Transverse colon (tissue), 4 donors: ENCODE data around the gene NBL1.

Source experiments
- POLR2AphosphoS5 ChIP-seq, 3 donors: sonication (generic); formaldehyde crosslinking; IDR thresholded peaks; one replicate each; pipeline ENCODE4 v1.6.1; 2016; ENCODE audit warnings: antibody characterized with exemption in 3 of 3
- TF ChIP-seq, protein P1 (sequence below), 5 experiments: fragments of 200-600 bp in 3 of 5; fragments of 450-650 bp in 2 of 5; sonication (generic) in 3 of 5; IDR thresholded peaks; 1 replicate in 2 of 5; 2 replicates in 3 of 5; pipeline ENCODE4 v1.5.1; 2016 to 2017; ENCODE audit warnings: antibody characterized with exemption in 5 of 5, inconsistent platforms in 3 of 5, mild to moderate bottlenecking in 2 of 5, moderate library complexity in 1 of 5

DNA sequence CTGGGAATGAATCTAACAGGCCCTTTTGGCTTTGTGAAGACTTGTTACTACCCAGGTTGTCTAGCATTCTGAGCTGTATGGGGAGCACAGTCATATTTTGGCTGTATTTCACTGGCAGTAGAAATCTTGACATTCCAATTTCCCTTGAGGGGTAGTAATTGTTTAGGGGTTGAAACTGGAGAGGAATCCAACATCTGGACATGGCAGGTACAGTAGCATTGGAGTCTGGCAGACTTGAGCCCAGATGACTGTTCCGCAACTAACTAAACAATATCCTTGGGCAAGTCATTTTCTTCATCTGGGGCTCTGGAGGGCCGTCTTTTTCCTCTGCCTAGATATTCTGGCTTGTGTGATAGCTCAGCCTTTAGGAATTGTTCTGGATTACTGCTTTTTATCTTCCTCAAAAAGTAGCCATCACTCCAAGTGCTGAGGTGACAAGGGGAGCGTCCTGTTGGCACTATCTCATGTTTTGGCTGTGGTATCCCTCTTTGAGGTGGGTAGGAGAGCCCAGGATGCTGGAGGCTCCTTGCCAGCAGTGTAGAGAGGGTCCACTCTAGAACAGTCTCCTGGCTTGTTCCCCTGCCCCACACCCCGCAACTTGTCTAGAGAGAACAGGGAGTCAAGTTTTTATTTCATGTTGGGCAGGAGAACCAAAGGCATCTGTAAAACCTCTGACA lies 22.7 kb upstream of the NBL1 start:
- TF ChIP-seq POLR2AphosphoS5 (IDR thresholded peaks at IDR 0.05) = no peak
- TF ChIP-seq, protein P1, sequence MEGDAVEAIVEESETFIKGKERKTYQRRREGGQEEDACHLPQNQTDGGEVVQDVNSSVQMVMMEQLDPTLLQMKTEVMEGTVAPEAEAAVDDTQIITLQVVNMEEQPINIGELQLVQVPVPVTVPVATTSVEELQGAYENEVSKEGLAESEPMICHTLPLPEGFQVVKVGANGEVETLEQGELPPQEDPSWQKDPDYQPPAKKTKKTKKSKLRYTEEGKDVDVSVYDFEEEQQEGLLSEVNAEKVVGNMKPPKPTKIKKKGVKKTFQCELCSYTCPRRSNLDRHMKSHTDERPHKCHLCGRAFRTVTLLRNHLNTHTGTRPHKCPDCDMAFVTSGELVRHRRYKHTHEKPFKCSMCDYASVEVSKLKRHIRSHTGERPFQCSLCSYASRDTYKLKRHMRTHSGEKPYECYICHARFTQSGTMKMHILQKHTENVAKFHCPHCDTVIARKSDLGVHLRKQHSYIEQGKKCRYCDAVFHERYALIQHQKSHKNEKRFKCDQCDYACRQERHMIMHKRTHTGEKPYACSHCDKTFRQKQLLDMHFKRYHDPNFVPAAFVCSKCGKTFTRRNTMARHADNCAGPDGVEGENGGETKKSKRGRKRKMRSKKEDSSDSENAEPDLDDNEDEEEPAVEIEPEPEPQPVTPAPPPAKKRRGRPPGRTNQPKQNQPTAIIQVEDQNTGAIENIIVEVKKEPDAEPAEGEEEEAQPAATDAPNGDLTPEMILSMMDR (IDR thresholded peaks at IDR 0.05) = no peak
